ENCODE measurements around the gene CDC42BPG. TPM values are rescaled to one million over a fixed set of nuclear protein-coding genes. Genes with fewer than 3 reads are reported as not detected.
"Not testable (repeated sequence)": the region's sequence is repeated elsewhere in the genome, so short reads cannot be mapped to it uniquely, and the experiment has no call there.

The CDC42BPG gene
- total RNA-seq, 1 experiment from 2014 or later, result 0.02 TPM

DNA sequence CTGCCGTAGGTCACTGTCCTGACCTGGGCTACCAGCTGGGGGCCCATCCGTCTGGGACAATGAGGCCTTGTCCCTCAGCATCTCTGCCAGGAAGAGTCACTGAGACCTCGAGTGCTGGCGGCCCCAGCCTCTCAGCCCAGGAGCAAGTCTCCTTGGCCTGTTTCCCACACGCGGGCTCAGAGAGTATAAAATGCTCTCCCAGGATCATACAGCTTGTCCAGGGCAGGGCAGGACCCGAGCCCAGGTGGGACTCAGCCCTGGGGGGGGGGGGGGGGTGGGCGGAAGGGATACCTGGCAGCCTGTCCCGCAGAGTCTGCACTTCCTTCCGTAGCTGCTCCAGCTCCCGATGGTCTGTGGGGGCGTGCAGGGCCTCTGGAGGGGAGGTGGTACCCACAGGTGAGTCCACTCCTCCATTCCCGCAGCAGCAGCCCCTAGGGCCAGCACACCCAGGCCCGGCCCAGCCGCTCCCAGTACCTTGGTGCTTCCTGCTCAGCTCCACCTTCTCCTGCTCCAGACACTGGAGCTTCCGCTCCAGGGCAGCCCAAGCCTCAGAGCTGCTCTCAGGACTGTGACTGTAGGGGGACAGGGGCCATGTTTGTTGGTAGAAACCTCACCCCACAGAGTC lies 7.9 kb downstream of the CDC42BPG start:
- no peak for DNase-seq (ENCODE audit: extremely low read depth, low read depth)

DNA sequence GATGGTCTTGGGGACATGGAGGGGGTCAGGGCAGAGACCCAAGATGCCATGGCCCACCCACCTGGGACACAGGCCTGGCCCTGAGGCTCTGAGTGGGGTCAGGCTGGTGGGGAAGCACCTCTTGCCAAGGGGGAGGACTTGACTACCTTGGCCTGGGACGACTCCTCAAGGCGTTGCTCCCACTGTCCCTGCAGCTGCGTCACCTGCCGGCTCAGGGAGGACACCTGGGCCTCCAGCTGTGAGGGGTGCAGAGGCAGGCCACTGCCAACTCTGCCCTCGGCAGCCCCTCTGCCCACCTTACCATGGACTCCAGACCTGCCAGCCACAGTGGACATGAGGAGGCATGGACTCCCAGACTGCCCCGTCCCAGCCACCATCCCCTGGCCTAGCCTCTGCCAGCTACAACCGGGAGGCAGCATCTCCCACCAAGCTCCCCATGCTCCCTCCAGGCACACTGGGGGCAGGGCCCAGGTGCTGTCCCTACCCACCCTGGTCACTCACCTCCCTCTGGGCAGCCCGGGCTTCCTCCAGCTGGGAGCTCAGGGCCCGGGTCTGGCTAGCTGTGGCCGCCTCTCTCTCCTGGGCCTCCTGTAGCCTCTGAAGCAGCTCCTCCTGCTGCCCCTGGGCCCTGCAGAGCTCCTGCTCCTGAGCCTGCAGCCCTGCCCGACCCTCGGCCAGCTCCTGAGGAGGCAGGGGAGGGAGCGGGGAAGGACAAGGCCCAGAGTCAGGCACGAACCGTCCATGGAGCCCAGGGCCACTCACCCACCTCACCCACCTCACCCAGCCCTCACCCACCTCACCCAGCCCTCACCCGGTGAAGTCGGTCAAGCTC lies 8.6 kb downstream of the CDC42BPG start:
- no peak for DNase-seq (ENCODE audit: extremely low read depth, low read depth)

DNA sequence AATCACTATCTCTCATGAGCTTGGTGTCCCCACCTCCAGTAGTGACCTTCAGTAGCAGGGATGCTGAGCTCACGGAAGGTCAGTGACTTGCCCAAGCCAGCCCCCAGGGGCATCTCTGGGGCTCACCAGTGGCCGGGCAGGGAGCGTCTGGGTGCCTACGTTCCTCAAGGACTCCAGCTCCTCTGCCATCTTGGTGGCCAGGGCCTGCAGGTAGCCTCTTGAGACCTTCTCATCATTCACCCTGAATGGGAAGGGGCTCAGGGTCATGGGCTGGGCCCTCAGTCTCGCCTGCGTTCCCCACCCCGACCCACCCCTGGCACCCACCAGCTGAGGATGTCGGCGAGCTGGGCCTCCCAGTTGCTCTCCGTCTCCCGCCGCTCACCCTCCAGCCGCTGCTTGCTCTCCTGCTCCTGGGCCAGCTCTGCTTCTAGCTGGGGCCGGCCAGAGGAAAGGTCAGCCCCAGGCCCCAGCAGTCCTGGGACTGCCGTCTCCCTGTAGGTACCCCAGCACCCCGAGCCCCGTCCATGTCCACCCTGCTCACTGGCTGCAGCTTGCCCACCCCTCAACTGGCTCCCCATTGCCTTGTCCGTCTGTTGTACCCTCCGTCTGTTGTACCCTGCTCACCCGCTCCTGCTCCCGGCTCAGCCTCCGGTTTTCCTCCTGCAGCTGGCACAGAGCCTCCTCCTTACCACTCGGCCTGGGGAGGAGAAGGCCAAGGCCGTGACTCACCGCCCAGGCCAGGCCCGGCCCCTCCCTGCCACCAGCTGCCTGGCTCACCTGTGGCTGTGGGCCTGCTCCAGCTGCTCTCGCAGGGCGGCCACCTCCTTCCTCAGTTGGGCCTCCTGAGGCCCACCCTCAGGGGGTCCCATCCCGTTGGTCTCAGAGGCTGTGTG lies 9.5 kb downstream of the CDC42BPG start:
- DNase-seq (ENCODE audit: extremely low read depth, low read depth), result no peak

DNA sequence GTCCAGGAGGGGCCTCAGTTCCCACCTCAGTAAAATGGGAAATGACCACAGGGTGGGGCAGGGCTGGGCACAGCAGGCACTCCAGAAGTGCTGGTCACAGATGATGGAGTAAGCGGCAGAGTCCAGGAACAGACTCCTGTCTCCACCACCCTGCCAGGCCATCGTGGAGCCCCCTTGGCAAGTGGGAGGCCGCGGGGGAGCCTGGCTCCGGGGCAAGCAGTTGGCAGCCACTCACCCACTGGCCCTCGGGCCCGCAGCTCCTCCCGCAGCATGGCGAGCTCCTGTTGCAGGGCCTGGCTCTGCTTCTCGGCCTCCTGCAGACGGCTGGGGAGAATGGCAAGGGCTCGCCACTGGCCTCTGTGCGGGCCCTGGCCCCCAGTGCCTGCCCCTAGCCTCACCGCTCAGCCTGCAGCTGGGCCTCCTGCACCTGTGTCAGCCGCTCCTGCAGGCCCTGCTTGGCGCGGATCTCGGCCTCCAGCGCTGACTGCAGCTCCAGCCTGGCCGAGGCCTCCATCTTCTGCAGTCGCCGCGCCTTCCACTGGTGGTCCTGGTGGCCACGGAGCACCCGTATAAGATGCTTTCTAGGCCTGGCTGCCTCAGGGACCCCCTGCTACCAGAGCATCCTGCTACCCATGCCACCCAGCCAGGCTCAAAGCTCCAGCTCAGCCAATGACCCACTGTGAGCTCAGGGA lies 10.3 kb downstream of the CDC42BPG start:
- DNase-seq (ENCODE audit: extremely low read depth, low read depth), result no peak

DNA sequence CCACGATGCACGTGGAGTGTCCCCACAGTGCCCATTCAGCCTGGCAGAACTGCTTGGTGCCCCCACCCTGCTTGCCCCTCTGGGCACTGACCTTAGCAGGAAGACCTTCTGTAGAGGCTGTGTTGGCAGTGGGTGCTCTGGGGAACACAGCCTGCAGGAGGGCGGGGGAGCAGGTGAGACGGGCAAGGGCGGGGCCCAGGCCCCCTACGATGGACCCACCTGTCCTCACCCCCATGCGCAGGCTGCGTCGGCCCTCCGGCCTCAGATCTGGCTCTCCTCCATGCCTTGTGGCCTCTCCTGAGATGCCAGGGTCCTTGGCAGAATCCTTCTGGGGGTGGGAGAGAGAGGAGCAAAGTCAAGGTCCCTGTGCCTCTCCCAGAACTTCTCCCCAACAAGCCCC lies 10.9 kb downstream of the CDC42BPG start:
- no peak for DNase-seq (ENCODE audit: extremely low read depth, low read depth)

DNA sequence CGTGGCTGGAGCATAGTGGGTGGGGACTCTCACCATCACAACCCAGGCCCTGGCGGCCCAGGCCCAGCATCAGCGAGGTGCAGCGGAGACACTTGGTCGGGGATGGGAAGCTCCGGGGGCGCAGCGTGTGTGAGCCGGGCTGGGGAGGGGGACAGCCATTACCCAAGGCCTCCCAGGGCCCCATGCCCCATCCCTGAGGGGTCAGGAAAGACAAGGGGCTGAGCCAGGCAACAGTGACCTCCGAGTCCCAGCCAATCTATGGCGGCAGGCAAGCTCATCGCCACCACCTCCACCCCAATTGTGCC lies 11.3 kb downstream of the CDC42BPG start:
- DNase-seq (ENCODE audit: extremely low read depth, low read depth), result no peak

DNA sequence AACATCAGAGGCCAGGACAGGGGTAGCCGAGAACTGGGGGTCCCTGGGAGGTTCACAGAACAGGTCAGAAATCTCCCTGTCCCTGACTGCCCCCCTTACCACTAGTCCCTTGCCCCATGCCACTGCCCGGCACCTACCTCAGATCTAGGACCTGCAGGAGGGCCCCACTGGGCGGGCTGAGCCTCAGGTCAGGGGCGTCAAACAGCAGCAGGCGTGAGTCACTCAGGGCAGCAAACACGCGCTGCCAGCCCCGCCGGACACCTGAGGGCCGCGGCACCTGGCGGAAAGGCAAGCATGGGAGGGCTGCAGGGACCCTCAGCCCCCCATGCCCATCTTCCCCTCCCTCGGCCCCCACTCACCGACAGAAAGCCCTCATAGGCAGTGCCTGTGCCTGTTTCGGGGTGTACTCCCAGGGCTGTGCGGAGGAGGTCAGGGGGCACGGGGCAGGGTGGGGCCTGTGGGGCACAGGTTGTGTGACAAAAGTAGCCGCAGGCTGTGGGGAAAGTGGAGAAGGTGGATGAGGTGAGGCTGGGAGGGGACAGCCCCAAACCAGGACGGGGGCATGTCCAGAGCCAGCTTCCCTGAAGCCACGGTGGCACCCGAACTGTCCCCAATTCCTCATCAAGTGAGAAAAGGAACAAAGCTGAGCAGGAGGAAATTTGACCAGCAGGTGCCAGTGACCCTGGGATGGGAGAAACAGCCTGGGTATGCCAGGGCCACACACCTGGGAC lies 11.8 kb downstream of the CDC42BPG start:
- DNase-seq (ENCODE audit: extremely low read depth, low read depth), result no peak

DNA sequence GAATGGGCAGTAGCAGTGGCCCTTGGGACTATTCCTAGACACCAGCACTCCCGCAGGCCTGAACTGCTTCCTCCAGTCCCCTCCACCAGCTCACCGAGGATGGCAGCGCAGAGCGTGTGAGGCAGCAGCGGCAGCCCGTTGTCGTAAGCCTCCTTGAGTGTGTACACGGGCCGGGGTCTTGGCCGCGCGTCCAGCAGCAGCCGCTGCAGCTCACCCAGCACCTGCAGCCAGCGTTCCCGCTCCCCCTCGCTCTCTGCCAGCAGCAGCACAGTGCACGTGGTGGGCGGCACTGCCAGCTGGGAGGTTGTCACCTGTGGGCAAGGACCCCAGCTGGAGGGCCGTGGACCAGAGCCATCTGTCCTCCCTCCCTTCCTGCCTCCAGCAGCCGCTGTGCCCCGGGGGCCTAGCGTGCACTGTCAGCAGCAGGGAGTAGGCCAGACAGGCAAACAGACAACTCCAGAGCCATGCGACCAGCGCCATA lies 13.0 kb downstream of the CDC42BPG start:
- DNase-seq (ENCODE audit: extremely low read depth, low read depth), result no peak

DNA sequence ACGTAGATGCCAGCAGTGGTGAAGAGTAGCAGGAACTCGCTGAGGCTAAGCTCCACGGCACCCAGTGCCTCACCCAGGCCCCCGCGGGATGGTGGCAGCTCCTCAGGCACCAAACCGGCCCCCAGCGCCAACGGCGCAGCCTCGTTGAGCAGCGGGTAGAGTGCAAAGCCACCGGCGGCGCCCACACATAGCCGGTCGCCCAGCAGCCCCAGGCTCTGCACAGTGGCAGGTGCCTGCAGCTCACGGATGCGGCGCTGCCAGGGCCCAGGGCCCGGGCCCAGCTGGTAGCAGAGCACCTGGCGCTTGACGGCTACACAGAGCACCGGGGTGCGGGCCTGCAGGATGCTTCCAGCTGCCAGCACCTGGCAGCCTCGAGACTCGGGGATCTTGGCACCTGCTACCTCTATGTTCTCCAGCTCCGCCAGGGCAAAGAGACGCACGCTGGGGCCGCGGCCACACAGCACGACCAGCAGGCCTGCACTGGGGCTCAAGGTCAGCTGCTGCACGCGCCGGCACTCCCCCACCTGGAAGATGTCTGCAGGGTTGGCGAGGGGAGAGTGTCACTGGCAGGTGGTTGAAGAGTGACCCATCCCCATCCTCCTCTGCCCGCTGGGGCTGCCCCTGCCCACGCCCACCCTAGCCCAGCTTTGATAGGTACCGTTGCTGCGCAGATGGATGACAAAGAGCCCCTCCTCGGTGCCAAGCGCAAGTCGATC lies 14.8 kb downstream of the CDC42BPG start:
- no peak for DNase-seq (ENCODE audit: extremely low read depth, low read depth)

DNA sequence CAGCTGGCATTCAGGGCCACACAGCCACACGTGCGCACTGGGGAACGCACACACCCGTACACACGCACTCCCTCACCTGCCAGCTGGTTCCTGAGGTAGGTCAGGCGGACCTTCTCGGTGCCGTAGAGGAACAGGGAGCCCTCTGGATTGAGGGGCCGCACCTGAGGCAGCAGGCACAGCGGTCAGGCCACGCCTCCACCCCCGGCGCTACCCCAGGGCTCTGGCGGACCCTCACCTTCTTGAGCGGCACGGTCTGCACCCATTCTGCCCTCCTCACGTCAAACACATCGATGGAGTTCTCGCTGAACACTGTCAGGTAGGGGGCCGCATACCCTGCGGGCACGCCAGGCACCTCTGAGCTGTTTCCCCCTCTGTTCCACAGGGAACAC lies 17.0 kb downstream of the CDC42BPG start:
- no peak for DNase-seq (ENCODE audit: extremely low read depth, low read depth)

DNA sequence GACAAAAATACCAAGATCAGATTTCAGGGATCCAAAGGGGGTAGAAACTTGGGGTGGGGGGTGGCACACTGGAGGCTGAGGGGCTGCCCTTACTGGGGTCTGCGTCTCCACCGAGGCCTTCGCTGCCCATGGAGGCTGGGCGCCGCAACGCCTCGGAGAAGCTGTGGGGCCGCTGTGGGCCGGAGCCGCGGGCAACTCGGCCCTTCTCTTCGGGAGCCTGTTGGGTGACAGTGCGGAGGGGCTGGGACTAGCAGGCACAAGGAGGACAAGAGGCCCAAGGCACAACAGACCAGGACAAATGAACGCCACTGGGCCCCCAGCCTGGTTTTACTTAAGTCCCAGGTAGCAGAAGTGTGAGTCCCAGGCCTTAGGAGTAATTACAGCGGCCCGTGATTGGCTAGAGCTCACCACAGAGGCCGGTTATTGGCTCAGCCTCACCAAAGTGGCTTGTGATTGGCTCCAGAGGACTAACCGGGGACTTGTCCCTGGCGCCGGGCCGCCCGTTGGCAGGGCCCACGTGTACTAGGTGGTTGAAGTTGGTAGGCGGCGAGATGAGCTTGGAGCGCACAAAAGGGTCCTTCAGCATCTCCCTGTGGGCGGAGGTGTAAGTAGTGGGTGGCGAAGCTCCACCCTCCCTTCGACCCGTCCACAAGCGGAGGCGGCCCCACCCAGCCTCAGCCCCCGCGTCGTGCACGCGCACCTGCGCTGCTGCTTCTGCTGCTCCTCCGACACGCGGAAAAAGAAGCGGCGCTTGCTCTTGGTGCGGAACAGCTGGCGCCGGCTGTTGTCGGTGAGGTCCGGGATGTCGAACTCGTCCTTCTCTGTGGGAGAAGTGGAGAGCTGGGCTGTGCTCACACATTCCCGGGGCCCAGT lies 17.6 kb downstream of the CDC42BPG start:
- DNase-seq (ENCODE audit: extremely low read depth, low read depth), result no peak

DNA sequence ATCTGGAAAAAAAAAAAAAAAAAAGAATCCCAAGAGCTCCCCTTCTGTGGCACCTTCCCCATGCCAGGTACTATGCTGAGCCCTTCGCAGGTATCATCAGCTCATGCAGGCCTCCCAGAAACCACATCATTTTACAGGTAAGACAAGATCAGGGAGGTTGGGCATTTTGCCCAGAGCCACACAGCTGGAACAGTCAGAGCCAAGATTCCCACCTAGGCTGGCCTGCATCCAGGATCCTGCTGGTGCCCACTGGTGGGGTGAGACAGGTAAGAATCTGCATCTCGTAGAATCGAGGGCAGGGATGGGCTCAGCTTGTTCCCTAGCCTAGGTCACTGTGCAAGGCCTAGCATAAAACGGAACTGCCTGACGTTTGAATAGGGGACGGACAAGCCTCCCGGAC lies 18.4 kb downstream of the CDC42BPG start:
- DNase-seq (ENCODE audit: extremely low read depth, low read depth), result no peak

DNA sequence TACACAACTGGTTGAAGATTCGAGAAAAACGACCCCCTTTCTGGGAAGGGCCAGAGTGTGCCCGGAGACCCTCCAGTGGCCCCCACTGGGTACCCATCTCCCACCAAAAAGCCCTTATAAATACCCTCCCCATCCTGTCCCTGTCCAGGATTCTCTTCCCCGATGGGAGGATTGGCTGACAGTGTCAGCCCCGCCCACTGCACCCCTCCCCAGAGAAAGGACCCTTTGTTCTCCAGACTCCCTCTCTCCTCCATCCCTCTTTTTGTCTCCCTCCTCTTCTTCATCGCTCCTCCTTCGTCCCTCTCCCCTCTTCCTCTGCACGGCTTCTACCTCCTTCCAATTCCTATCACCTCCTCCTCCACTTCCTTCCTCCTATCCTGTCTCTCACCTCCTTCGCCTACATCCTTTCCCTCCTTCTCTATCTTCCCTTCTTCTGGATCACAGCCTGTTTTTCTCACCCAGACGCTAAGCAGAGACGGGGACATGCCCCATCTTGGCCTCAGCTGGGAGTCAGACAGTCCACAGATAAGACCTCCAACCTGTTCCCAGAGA lies 20.8 kb downstream of the CDC42BPG start:
- DNase-seq (ENCODE audit: extremely low read depth, low read depth), result no peak

DNA sequence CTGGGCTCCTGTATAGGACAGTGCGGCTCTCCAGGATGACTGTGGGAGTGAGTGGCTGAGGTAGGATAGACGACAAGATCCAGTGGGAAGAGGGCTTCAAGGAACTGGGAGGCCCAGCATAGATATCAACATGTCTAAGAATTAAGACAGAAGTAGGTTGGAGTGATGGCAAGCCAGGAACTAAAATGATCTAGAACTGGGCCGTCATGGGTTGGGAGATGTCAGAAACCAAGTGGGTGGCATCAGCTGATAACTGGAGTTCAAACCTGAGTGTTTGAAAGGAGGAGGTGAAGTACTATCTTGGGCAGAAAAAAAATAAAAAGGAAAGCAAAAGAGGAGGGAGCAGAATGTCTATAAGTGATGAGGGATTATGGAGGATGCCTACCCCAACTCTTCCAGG lies 27.0 kb downstream of the CDC42BPG start:
- DNase-seq (ENCODE audit: extremely low read depth, low read depth), result no peak

DNA sequence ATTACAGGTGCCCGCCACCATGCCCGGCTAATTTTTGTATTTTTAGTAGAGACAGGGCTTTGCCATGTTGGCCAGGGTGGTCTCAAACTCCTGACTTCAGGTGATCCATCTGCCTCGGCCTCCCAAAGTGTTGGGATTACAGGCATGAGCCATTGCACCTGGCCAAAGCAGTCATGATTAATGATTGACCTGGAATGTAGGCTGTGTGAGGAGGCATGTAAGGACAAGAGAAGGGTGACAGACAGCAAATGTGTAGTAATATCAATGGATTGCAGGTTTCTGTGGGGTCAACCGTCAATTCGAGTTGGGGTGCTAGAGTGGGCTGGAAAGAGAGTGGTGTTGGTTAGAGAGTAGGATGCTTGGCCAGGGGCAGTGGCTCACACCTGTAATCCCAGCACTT lies 29.0 kb downstream of the CDC42BPG start:
- DNase-seq (ENCODE audit: extremely low read depth, low read depth), result not testable (repeated sequence)

DNA sequence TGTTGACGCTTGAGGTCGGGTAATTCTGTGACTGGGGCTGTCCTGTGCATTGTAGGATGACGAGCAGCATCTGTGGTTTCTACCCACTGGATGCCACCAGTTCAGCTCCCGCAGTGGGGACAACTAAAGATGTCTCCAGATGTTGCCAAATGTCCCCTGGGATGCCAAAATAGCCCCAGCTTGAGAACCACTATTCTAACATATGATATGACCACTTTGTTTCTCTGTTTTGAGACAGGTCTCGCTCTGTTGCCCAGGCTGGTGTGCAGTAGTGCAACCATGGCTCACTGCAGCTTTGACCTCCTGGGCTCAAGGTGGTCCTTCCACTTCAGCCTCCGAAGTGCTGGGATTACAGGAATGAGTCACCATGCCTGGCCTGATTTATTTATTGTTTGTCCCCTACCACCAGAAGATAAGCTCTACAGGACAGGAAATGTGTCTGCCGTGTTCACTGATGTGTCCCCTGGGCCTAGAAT lies 29.7 kb downstream of the CDC42BPG start:
- DNase-seq (ENCODE audit: extremely low read depth, low read depth), result no peak

DNA sequence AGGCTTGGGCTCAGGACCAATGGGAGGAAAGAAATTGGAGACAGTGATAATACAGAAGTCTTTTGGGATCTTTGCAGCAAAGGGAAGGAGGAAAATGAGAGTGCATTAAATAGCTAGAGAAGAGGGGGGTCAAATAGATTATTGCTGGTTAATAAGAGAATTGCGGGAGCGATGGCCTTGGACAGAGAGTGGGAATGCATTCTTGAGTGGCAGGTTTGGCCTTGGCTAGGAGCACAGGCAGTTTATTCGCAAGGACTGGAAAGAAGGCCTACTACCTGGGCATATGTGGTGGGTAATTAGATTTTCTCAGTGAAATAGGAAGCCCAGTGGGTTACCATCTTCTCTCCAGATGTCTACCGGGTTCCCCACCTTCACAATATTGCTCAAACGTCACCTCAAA lies 30.6 kb downstream of the CDC42BPG start:
- no peak for DNase-seq (ENCODE audit: extremely low read depth, low read depth)

DNA sequence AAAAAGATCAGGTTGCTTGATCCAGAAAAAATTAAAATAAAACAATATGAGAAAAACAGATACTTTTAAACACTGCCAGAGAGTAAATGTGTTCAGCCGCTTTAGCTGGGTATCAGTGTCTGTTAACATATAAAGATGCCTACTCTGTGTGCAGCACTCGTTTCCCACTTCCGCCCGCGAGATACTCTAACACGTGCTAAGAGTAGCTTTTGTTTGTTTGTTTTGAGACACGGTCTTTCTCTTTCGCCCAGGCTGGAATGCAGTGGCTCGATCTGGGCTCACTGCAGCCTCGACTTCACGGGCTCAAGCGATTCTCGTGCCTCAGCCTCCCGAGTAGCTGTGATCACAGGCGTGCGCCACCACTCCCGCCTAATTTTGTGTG lies 33.6 kb downstream of the CDC42BPG start:
- no peak for DNase-seq (ENCODE audit: extremely low read depth, low read depth)
